H1 (cell line): Measurements from ENCODE around the gene RHEB. TPM values are rescaled to one million over a fixed set of nuclear protein-coding genes. Genes with fewer than 3 reads are reported as not detected.

Source experiments
- CTCF ChIA-PET: fragments of 300-600 bp; sonication (Branson Sonifier 250); formaldehyde crosslinking; loops from one replicate; lab custom pipeline; 2021; ENCODE audit not compliant: partially characterized antibody; lab: Charles Lee
- POLR2A ChIA-PET: fragments of 300-600 bp; sonication (Branson Sonifier 250); formaldehyde crosslinking; loops from one replicate; lab custom pipeline; 2021; ENCODE audit warnings: inconsistent platforms; ENCODE audit not compliant: partially characterized antibody; lab: Charles Lee
- DNase-seq, 2 experiments: peaks; one replicate each; pipeline versions ENCODE4 v3.0.0 to v3.0.0-alpha.2; 2010 to 2022; ENCODE audit warnings: low spot score in 2 of 2, low read depth in 1 of 2, mixed read lengths in 1 of 2
- FAIRE-seq: peaks from 2 replicates; lab custom pipeline; 2011; peaks lifted over from hg19 to GRCh38; lab: Jason Lieb, UNC
- H2AFZ ChIP-seq: 2 replicates; pipeline ENCODE4 v1.8.1; 2012; ENCODE audit warnings: low read length, inconsistent platforms
- H2AK5ac ChIP-seq: 2 replicates; pipeline ENCODE4 v1.6.1; 2013; ENCODE audit warnings: low read depth, low read length
- H2BK120ac ChIP-seq: replicated peaks from 2 replicates; pipeline ENCODE3; 2013; ENCODE audit warnings: low read depth, low read length, inconsistent platforms
- H2BK12ac ChIP-seq: 2 replicates; pipeline ENCODE4 v1.6.1; 2013; ENCODE audit warnings: low read depth, low read length
- H2BK15ac ChIP-seq: 2 replicates; pipeline ENCODE4 v1.6.1; 2013; ENCODE audit warnings: low read length
- H2BK20ac ChIP-seq: 2 replicates; pipeline ENCODE4 v1.6.1; 2013; ENCODE audit warnings: low read length
- H2BK5ac ChIP-seq: 2 replicates; pipeline ENCODE4 v1.6.1; 2013; ENCODE audit warnings: low read depth, low read length
- H3K14ac ChIP-seq: 2 replicates; pipeline ENCODE4 v1.6.1; 2013; ENCODE audit warnings: inconsistent platforms; ENCODE audit not compliant: insufficient read length
- H3K18ac ChIP-seq: 2 replicates; pipeline ENCODE4 v1.6.1; 2013; ENCODE audit warnings: low read length; ENCODE audit errors: extremely low read depth
- H3K23ac ChIP-seq: 2 replicates; pipeline ENCODE4 v1.6.1; 2013; ENCODE audit warnings: inconsistent platforms; ENCODE audit not compliant: insufficient read length
- H3K23me2 ChIP-seq: 2 replicates; pipeline ENCODE4 v1.6.1; 2013; ENCODE audit warnings: low read depth, low read length
- H3K27ac ChIP-seq: 2 replicates; pipeline ENCODE4 v1.6.1; 2011; ENCODE audit warnings: low read depth, low read length, inconsistent platforms
- H3K27me3 ChIP-seq, 4 experiments: replicated peaks in 1 of 4; 1 replicate in 1 of 4; 2 replicates in 3 of 4; pipeline versions ENCODE4 v1.6.1 to v1.8.1; 2011 to 2013; ENCODE audit warnings: low read length in 3 of 4, mild to moderate bottlenecking in 3 of 4, inconsistent platforms in 2 of 4, mixed read lengths in 2 of 4, moderate library complexity in 1 of 4; ENCODE audit not compliant: control insufficient read depth in 3 of 4, insufficient read depth in 3 of 4; ENCODE audit errors: extremely low read depth in 1 of 4
- H3K36me3 ChIP-seq, 4 experiments: 2 replicates each; pipeline versions ENCODE4 v1.6.1 to v1.8.1; 2011 to 2013; ENCODE audit warnings: mild to moderate bottlenecking in 4 of 4, low read length in 3 of 4, moderate library complexity in 2 of 4, control low read depth in 1 of 4, inconsistent platforms in 1 of 4; ENCODE audit not compliant: insufficient read depth in 4 of 4, control insufficient read depth in 2 of 4
- H3K4ac ChIP-seq: replicated peaks from 2 replicates; pipeline ENCODE3; 2013; ENCODE audit warnings: low read length, low read depth, mixed read lengths, inconsistent platforms; ENCODE audit not compliant: insufficient read length
- H3K4me1 ChIP-seq, 4 experiments: replicated peaks in 1 of 4; 1 replicate in 1 of 4; 2 replicates in 3 of 4; pipeline versions ENCODE4 v1.6.1 to v1.8.1; 2011 to 2013; ENCODE audit warnings: low read length in 3 of 4, inconsistent platforms in 2 of 4, mixed read lengths in 1 of 4; ENCODE audit not compliant: insufficient read depth in 4 of 4, control insufficient read depth in 3 of 4
- H3K4me2 ChIP-seq, 2 experiments: 2 replicates each; pipeline versions ENCODE4 v1.6.1 to v1.8.1; 2011 to 2013; ENCODE audit warnings: low read depth in 2 of 2, low read length in 2 of 2, control low read depth in 1 of 2, inconsistent platforms in 1 of 2, mild to moderate bottlenecking in 1 of 2; ENCODE audit not compliant: insufficient read depth in 1 of 2
- H3K4me3 ChIP-seq, 4 experiments: fragments of 200-600, 300-600 bp in 1 of 4; sonication (generic), shearing (Covaris generic), sonication (Bioruptor Twin) in 1 of 4; 2 replicates each; pipeline versions ENCODE4 v1.5.1 to v1.8.1; 2011 to 2016; ENCODE audit warnings: low read length in 4 of 4, low read depth in 3 of 4, control low read depth in 2 of 4, inconsistent platforms in 2 of 4, mild to moderate bottlenecking in 2 of 4, mixed read lengths in 1 of 4, moderate library complexity in 1 of 4; ENCODE audit not compliant: insufficient read depth in 2 of 4; ENCODE audit errors: extremely low read depth in 1 of 4
- H3K56ac ChIP-seq: replicated peaks from 2 replicates; pipeline ENCODE3; 2013; ENCODE audit warnings: low read depth, mild to moderate bottlenecking, mixed read lengths, low read length, inconsistent platforms; ENCODE audit not compliant: insufficient read length
- H3K79me1 ChIP-seq: 2 replicates; pipeline ENCODE4 v1.6.1; 2013; ENCODE audit warnings: low read depth, low read length, control low read depth
- H3K79me2 ChIP-seq, 2 experiments: 2 replicates each; pipeline versions ENCODE4 v1.6.1 to v1.8.1; 2012 to 2013; ENCODE audit warnings: low read length in 2 of 2, mild to moderate bottlenecking in 2 of 2, inconsistent platforms in 1 of 2; ENCODE audit not compliant: insufficient read depth in 2 of 2, control insufficient read depth in 1 of 2
- H3K9ac ChIP-seq, 4 experiments: replicated peaks in 1 of 4; 1 replicate in 1 of 4; 2 replicates in 3 of 4; pipeline versions ENCODE4 v1.6.1 to v1.8.1; 2011 to 2013; ENCODE audit warnings: low read depth in 3 of 4, low read length in 3 of 4, control low read depth in 2 of 4, mild to moderate bottlenecking in 2 of 4, moderate library complexity in 2 of 4, inconsistent platforms in 1 of 4; ENCODE audit errors: extremely low read depth in 1 of 4
- H3K9me3 ChIP-seq, 2 experiments: 2 replicates each; pipeline versions ENCODE4 v1.6.1 to v1.8.1; 2012 to 2013; ENCODE audit warnings: mild to moderate bottlenecking in 2 of 2, moderate library complexity in 2 of 2, control low read depth in 1 of 2, inconsistent platforms in 1 of 2, low read depth in 1 of 2, low read length in 1 of 2, mixed read lengths in 1 of 2; ENCODE audit not compliant: insufficient read depth in 2 of 2
- H4K20me1 ChIP-seq, 2 experiments: replicated peaks in 1 of 2; 2 replicates each; pipeline versions ENCODE3 to v1.8.1; 2011 to 2013; ENCODE audit warnings: inconsistent platforms in 2 of 2, low read length in 2 of 2, mild to moderate bottlenecking in 1 of 2; ENCODE audit not compliant: insufficient read depth in 2 of 2, control insufficient read depth in 1 of 2
- H4K5ac ChIP-seq: 2 replicates; pipeline ENCODE4 v1.6.1; 2013; ENCODE audit warnings: low read length, low read depth, mixed read lengths, inconsistent platforms; ENCODE audit not compliant: insufficient read length
- H4K8ac ChIP-seq: 2 replicates; pipeline ENCODE4 v1.8.0; 2013; ENCODE audit warnings: mild to moderate bottlenecking, moderate library complexity, low read length, inconsistent platforms; ENCODE audit not compliant: insufficient read depth; ENCODE audit errors: extremely low read depth
- H4K91ac ChIP-seq: replicated peaks from 2 replicates; pipeline ENCODE3; 2013; ENCODE audit warnings: low read length, mixed read lengths, inconsistent platforms; ENCODE audit not compliant: insufficient read length
- ATF2 ChIP-seq: IDR thresholded peaks from 2 replicates; pipeline ENCODE4 v1.6.1; 2012; ENCODE audit warnings: low read length, inconsistent platforms
- BACH1 ChIP-seq: IDR thresholded peaks from 2 replicates; pipeline ENCODE4 v1.6.1; 2012; ENCODE audit warnings: low read length, improper control_type of control experiment
- CHD1 ChIP-seq: IDR thresholded peaks from 2 replicates; pipeline ENCODE4 v1.6.1; 2012; ENCODE audit warnings: low read depth, low read length, improper control_type of control experiment
- CTBP2 ChIP-seq: IDR thresholded peaks from 2 replicates; pipeline ENCODE4 v1.7.0; 2011; ENCODE audit warnings: borderline replicate concordance, mild to moderate bottlenecking, moderate library complexity, mixed read lengths, low read length; ENCODE audit not compliant: insufficient read depth, insufficient read length
- GABPA ChIP-seq: IDR thresholded peaks from 2 replicates; pipeline ENCODE4 v1.6.1; 2011; ENCODE audit warnings: mild to moderate bottlenecking, low read length, moderate library complexity, borderline replicate concordance; ENCODE audit not compliant: insufficient read depth
- KDM5A ChIP-seq: fragments of 200-600 bp; IDR thresholded peaks from 2 replicates; pipeline ENCODE4 v1.7.1; 2012; ENCODE audit warnings: mild to moderate bottlenecking, low read length, inconsistent platforms, mixed read lengths
- NRF1 ChIP-seq: IDR thresholded peaks from 2 replicates; pipeline ENCODE4 v1.6.1; 2011; ENCODE audit warnings: mild to moderate bottlenecking, low read depth, low read length, improper control_type of control experiment
- RAD21 ChIP-seq, 2 experiments: IDR thresholded peaks in 1 of 2; conservative IDR thresholded peaks in 1 of 2; 2 replicates each; pipeline ENCODE4 v1.6.1; 2011; ENCODE audit warnings: low read depth in 2 of 2, low read length in 2 of 2, improper control_type of control experiment in 1 of 2, inconsistent platforms in 1 of 2, mild to moderate bottlenecking in 1 of 2, moderate library complexity in 1 of 2
- TAF7 ChIP-seq: optimal IDR thresholded peaks from 2 replicates; pipeline ENCODE3; 2011; ENCODE audit warnings: low read depth, mild to moderate bottlenecking, inconsistent platforms, low read length, moderate library complexity, borderline replicate concordance
- WGBS, 2 experiments: shearing (Covaris generic) in 1 of 2; methylation state at CpG; one replicate each; pipeline versions ENCODE4 v1.1.6 to v1.1.7; 2013 to 2015; ENCODE audit warnings: low lambda C conversion rate in 2 of 2, mixed read lengths in 2 of 2, inconsistent platforms in 1 of 2, low coverage in 1 of 2, missing lambda C conversion rate in 1 of 2; ENCODE audit not compliant: insufficient replicate concordance in 2 of 2, insufficient coverage in 1 of 2, insufficient read length in 1 of 2; ENCODE audit errors: extremely low coverage in 1 of 2, missing lambda C conversion rate in 1 of 2; 5-methylcytosine and 5-hydroxymethylcytosine counted together
- polyA plus RNA-seq, 7 experiments: library from polyadenylated mRNA; depleted of rRNA in 3 of 7; stranded (reverse) in 5 of 7; unstranded in 2 of 7; fragments of >200 nt in 5 of 7; fragments of 200-250 nt in 2 of 7; gene quantifications; 1 replicate in 5 of 7; 2 replicates in 1 of 7; 4 replicates in 1 of 7; pipeline versions ENCODE4 v1.2.1 to v1.2.3, GENCODE V29; 2011 to 2013; ENCODE audit warnings: missing spikeins in 2 of 7, mixed read lengths in 2 of 7
- total RNA-seq: library from RNA; stranded (reverse); fragmentation: NEBNext Ultra II Directional; extraction: Animal tissue kit (Norgen Biotek cat#: 25700); gene quantifications from 2 replicates; pipeline ENCODE4 v1.2.1, GENCODE V29; 2021
- TF ChIP-seq, protein P1 (sequence below): IDR thresholded peaks from 2 replicates; pipeline ENCODE4 v1.6.1; 2011; ENCODE audit warnings: low read depth, mild to moderate bottlenecking, low read length; ENCODE audit not compliant: insufficient read depth

The RHEB gene
- total and polyA plus RNA-seq, 2 of the 8 experiments (the other 6 are each of a cell fraction or from before 2014, with no cell fraction given) = 60.8 to 132 TPM

DNA sequence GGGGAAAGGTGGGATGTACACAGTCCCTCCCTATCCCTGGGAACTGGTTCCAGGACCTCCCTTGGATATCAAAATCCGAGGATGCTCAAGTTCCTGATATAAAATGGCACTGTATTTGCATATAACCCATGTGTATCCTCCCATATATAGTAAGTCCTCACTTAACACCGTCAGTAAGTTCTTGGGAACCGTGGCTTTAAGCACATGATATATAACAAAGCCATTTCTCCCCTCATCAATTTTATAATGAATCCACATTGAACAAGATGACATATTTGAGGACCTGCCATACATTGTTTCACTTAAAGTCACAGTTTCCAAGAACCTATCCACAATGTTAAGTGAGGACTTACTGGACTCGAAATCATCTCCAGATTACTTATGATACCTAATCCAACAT is 85.1 kb downstream of the RHEB start:
- Histone ChIP-seq H3K14ac (no peak overlapping the region), H2BK15ac (no peak overlapping the region), H3K27ac (no peak overlapping the region), H3K56ac (no peak overlapping the region), H3K9me3 (no peaks in the 10 kb centered on the region), H2BK20ac (no peak overlapping the region), H3K4me3 (no peak overlapping the region), H3K4ac (no peak overlapping the region), H3K18ac (no peak overlapping the region), H2AK5ac (no peak overlapping the region), H4K91ac (no peak overlapping the region), H3K23ac (no peak overlapping the region), H3K4me1 (peaks cover 0 to 13% (median 7%) of the 10 kb centered on the region in 4 experiments; a peak in 6 of 7 replicates), H2AFZ (no peak overlapping the region), H4K20me1 (no peaks in the 10 kb centered on the region), H3K9ac (no peak overlapping the region), H3K79me2 (no peaks in the 10 kb centered on the region), H3K79me1 (no peaks in the 10 kb centered on the region; the same call in 1 of the 2 replicates), H3K4me2 (no peak overlapping the region), H2BK120ac (no peak overlapping the region), H4K5ac (no peak overlapping the region), H2BK12ac (no peak overlapping the region), H3K36me3 (no peaks in the 10 kb centered on the region), H4K8ac (no peak overlapping the region), H3K27me3 (peaks cover 0 to 7% (median 6%) of the 10 kb centered on the region in 4 experiments; a peak in 4 of 7 replicates), H3K23me2 (no peaks in the 10 kb centered on the region; the same call in 1 of the 2 replicates), H2BK5ac (no peak overlapping the region)
- CTCF ChIA-PET = interaction anchor here (0.6 to 4.2 kb wide), 8 partner anchors 11 to 299 kb away, joined by 3 to 24 read pairs (median 4); no protein-coding TSS in a partner anchor
- FAIRE-seq (no peak), DNase-seq (no peak)
- WGBS, 2 experiments = 90% methylated on average over 4 of the region's 4 CpGs; no CpG with 5 or more reads in 1 of the 2 experiments
- POLR2A ChIA-PET = interaction anchor here (1.1 kb wide), 1 partner anchor 8 kb away, joined by 3 read pairs; no protein-coding TSS in a partner anchor
- TF ChIP-seq ATF2 (no peak), NRF1 (no peak), RAD21 (IDR thresholded peaks at IDR 0.05 in 1 of 2, conservative IDR thresholded peaks at IDR 0.05 in 1 of 2; ENCODE audit: low read depth in 2 of 2, low read length in 2 of 2) (no peak), BACH1 (no peak), TAF7 (no peak), GABPA (no peak), CHD1 (no peak), CTBP2 (no peak), KDM5A (no peak)
- TF ChIP-seq, protein P1, sequence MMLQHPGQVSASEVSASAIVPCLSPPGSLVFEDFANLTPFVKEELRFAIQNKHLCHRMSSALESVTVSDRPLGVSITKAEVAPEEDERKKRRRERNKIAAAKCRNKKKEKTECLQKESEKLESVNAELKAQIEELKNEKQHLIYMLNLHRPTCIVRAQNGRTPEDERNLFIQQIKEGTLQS = no peak
